IMR-90 (cell line): ENCODE measurements around the gene SBF2. TPM values are rescaled to one million over a fixed set of nuclear protein-coding genes. Genes with fewer than 3 reads are reported as not detected.

Experiments used
- ATAC-seq: fragments of 200-7000 bp; cut with Tn5 transposase; 2 replicates; pipeline ENCODE4 v1.9.1; 2020; ENCODE audit warnings: low read depth, mild to moderate bottlenecking, moderate library complexity
- BruUV-seq: library from RNA; stranded (reverse); fragments of 400-500 nt; replicated peaks from 2 replicates; lab custom pipeline; 2021; lab: Mats Ljungman, UMichigan
- CTCF ChIA-PET: fragments of 300-600 bp; formaldehyde crosslinking; extraction: SDS; loops from one replicate; lab custom pipeline; 2021; ENCODE audit warnings: antibody characterized with exemption; lab: Yijun Ruan, JAX
- POLR2A ChIA-PET: fragments of 300-600 bp; sonication (Branson Sonifier 250); formaldehyde crosslinking; loops from one replicate; lab custom pipeline; 2022; ENCODE audit warnings: antibody characterized with exemption; ENCODE audit not compliant: unreplicated experiment; lab: Charles Lee
- DNase-seq: peaks from one replicate; pipeline ENCODE4 v3.0.0; 2013
- H2AFZ ChIP-seq: replicated peaks from 2 replicates; pipeline ENCODE3; 2013; ENCODE audit warnings: low read length, mild to moderate bottlenecking; ENCODE audit not compliant: poor library complexity
- H2AK5ac ChIP-seq: 2 replicates; pipeline ENCODE4 v1.6.1; 2013; ENCODE audit warnings: low read depth, low read length, inconsistent platforms
- H2AK9ac ChIP-seq: replicated peaks from 2 replicates; pipeline ENCODE3; 2013; ENCODE audit warnings: mild to moderate bottlenecking, low read depth, low read length, moderate library complexity; ENCODE audit not compliant: poor library complexity
- H2BK120ac ChIP-seq: 2 replicates; pipeline ENCODE4 v1.6.1; 2013; ENCODE audit warnings: low read depth, low read length, inconsistent platforms
- H2BK15ac ChIP-seq: 3 replicates; pipeline ENCODE4 v1.6.1; 2013; ENCODE audit warnings: low read depth, low read length, inconsistent platforms
- H2BK20ac ChIP-seq: 2 replicates; pipeline ENCODE4 v1.6.1; 2013; ENCODE audit warnings: low read depth, mild to moderate bottlenecking, inconsistent platforms, low read length, moderate library complexity
- H2BK5ac ChIP-seq: 2 replicates; pipeline ENCODE4 v1.6.1; 2013; ENCODE audit warnings: mild to moderate bottlenecking, low read depth, low read length, inconsistent platforms; ENCODE audit not compliant: poor library complexity, severe bottlenecking
- H3K14ac ChIP-seq: replicated peaks from 2 replicates; pipeline ENCODE4 v1.6.1; 2013; ENCODE audit warnings: low read depth, low read length, inconsistent platforms
- H3K18ac ChIP-seq: 2 replicates; pipeline ENCODE4 v1.6.1; 2013; ENCODE audit warnings: low read depth, low read length, control low read depth
- H3K23ac ChIP-seq: 2 replicates; pipeline ENCODE4 v1.6.1; 2013; ENCODE audit warnings: low read depth, low read length, inconsistent platforms
- H3K27ac ChIP-seq: 2 replicates; pipeline ENCODE4 v1.5.1; 2013; ENCODE audit warnings: mild to moderate bottlenecking, control low read depth, low read length; ENCODE audit not compliant: insufficient read depth
- H3K27me3 ChIP-seq: 2 replicates; pipeline ENCODE4 v1.6.1; 2013; ENCODE audit warnings: low read length; ENCODE audit not compliant: control insufficient read depth, insufficient read depth
- H3K36me3 ChIP-seq: 2 replicates; pipeline ENCODE4 v1.6.1; 2013; ENCODE audit warnings: low read length, mixed read lengths; ENCODE audit not compliant: control insufficient read depth, insufficient read depth
- H3K4ac ChIP-seq: 2 replicates; pipeline ENCODE4 v1.6.1; 2013; ENCODE audit warnings: low read depth, low read length, inconsistent platforms
- H3K4me1 ChIP-seq: 2 replicates; pipeline ENCODE4 v1.6.1; 2013; ENCODE audit warnings: low read length, mixed read lengths; ENCODE audit not compliant: control insufficient read depth, insufficient read depth
- H3K4me2 ChIP-seq: 2 replicates; pipeline ENCODE4 v1.6.1; 2013; ENCODE audit warnings: low read depth, mild to moderate bottlenecking, control low read depth, low read length, moderate library complexity
- H3K4me3 ChIP-seq: 2 replicates; pipeline ENCODE4 v1.5.1; 2013; ENCODE audit warnings: low read depth, mild to moderate bottlenecking, control low read depth, low read length, moderate library complexity; ENCODE audit not compliant: insufficient read depth
- H3K56ac ChIP-seq: 2 replicates; pipeline ENCODE4 v1.6.1; 2013; ENCODE audit warnings: low read length, inconsistent platforms; ENCODE audit not compliant: insufficient read depth; ENCODE audit errors: extremely low read depth
- H3K79me1 ChIP-seq, 2 experiments: 2 replicates each; pipeline ENCODE4 v1.6.1; 2013; ENCODE audit warnings: low read length in 2 of 2, inconsistent platforms in 1 of 2, low read depth in 1 of 2
- H3K9ac ChIP-seq: 2 replicates; pipeline ENCODE4 v1.6.1; 2013; ENCODE audit warnings: low read depth, low read length, control low read depth
- H3K9me1 ChIP-seq: 2 replicates; pipeline ENCODE4 v1.6.1; 2013; ENCODE audit warnings: low read length, inconsistent platforms; ENCODE audit not compliant: insufficient read depth
- H3K9me3 ChIP-seq: 2 replicates; pipeline ENCODE4 v1.6.1; 2013; ENCODE audit warnings: low read length; ENCODE audit not compliant: control insufficient read depth, insufficient read depth
- H4K20me1 ChIP-seq: 2 replicates; pipeline ENCODE4 v1.6.1; 2013; ENCODE audit warnings: low read length, inconsistent platforms; ENCODE audit not compliant: insufficient read depth
- H4K5ac ChIP-seq: 2 replicates; pipeline ENCODE4 v1.6.1; 2013; ENCODE audit warnings: mild to moderate bottlenecking, low read depth, low read length, control low read depth
- H4K8ac ChIP-seq, 2 experiments: 2 replicates each; pipeline ENCODE4 v1.6.1; 2013; ENCODE audit warnings: low read depth in 2 of 2, low read length in 2 of 2, control low read depth in 1 of 2, inconsistent platforms in 1 of 2
- H4K91ac ChIP-seq: 2 replicates; pipeline ENCODE4 v1.6.1; 2013; ENCODE audit warnings: low read depth, low read length, inconsistent platforms; ENCODE audit not compliant: insufficient read depth
- BHLHE40 ChIP-seq: fragments of 150-350 bp; IDR thresholded peaks from 2 replicates; pipeline ENCODE4 v1.6.1; 2016; ENCODE audit warnings: mild to moderate bottlenecking, low read depth, low read length
- CEBPB ChIP-seq: IDR thresholded peaks from 2 replicates; pipeline ENCODE4 v1.6.1; 2012; ENCODE audit warnings: low read depth, low read length, improper control_type of control experiment
- RAD21 ChIP-seq: IDR thresholded peaks from 2 replicates; pipeline ENCODE4 v1.6.1; 2012; ENCODE audit warnings: low read length, improper control_type of control experiment
- WGBS, 2 experiments: methylation state at CpG; one replicate each; pipeline versions ENCODE4 v1.1.5 to v1.1.7; 2013; ENCODE audit warnings: missing lambda C conversion rate in 2 of 2; ENCODE audit not compliant: insufficient read length in 1 of 2; ENCODE audit errors: extremely low coverage in 2 of 2; 5-methylcytosine and 5-hydroxymethylcytosine counted together
- dilution Hi-C: fragments of 300-500 bp; cut with HindIII; formaldehyde crosslinking; loops from one replicate; pipeline ENCODE4 v1.14.3; 2018; ENCODE audit warnings: low sequenced_read_pairs; ENCODE audit not compliant: unreplicated experiment
- in situ Hi-C: fragments of 300-500 bp; cut with MboI; formaldehyde crosslinking; loops from 3 replicates; pipeline ENCODE4 v1.14.3; 2019; ENCODE audit warnings: low sequenced_read_pairs, inconsistent platforms, mixed read lengths
- intact Hi-C: fragments of 100-400 bp; cut with micrococcal nuclease; formaldehyde crosslinking; loops from 2 replicates; pipeline ENCODE4 v1.10.0; 2022
- polyA plus RNA-seq, 3 experiments: library from polyadenylated mRNA; depleted of rRNA; stranded (reverse); fragments of >200 nt; gene quantifications; 2 replicates each; pipeline ENCODE4 v1.2.3, GENCODE V29; 2012; ENCODE audit warnings: low replicate concordance in 1 of 3
- total RNA-seq: library from RNA; depleted of rRNA; stranded (reverse); fragments of >200 nt; gene quantifications from 2 replicates; pipeline ENCODE4 v1.2.3, GENCODE V29; 2012

SBF2 gene
- total and polyA plus RNA-seq, 2 of the 4 experiments (the other 2 are of a cell fraction), result 23.8 to 51.8 TPM

GRCh38 chr11:10324474-10324873 lies 30.5 kb upstream of the SBF2 start:
- POLR2A ChIA-PET, result interaction anchor here (0.8 kb wide), 1 partner anchor 15 kb away, joined by 4 read pairs; no protein-coding TSS in a partner anchor
- Histone ChIP-seq H2BK120ac (peak overlapping the region; percentile 95), H2BK15ac (peak overlapping the region; percentile 95; the same call in 2 of the 3 replicates), H3K27me3 (no peaks in the 10 kb centered on the region), H4K20me1 (no peaks in the 10 kb centered on the region), H3K79me1 (peaks cover 0 to 14% of the 10 kb centered on the region in 2 experiments; a peak in 2 of 4 replicates), H3K27ac (peak overlapping the region; percentile 89), H3K9ac (no peak overlapping the region), H3K23ac (peak overlapping the region; percentile 88), H4K91ac (peak overlapping the region; percentile 93), H3K36me3 (no peaks in the 10 kb centered on the region), H3K18ac (peak overlapping the region; percentile 96), H3K56ac (peak overlapping the region; percentile 41; the same call in 1 of the 2 replicates), H3K14ac (peak overlapping the region; percentile 80), H2AK9ac (peak overlapping the region; percentile 44), H3K9me1 (peaks cover 27% of the 10 kb centered on the region), H3K9me3 (no peaks in the 10 kb centered on the region), H4K5ac (peak overlapping the region; percentile 84), H2AFZ (no peak overlapping the region), H4K8ac (peak overlapping the region; percentile 26 to 83), H2BK5ac (peak overlapping the region; percentile 98), H3K4me1 (peaks cover 50% of the 10 kb centered on the region), H3K4me2 (peak overlapping the region; percentile 29), H3K4ac (peak overlapping the region; percentile 88), H2AK5ac (peak overlapping the region; percentile 95), H2BK20ac (peak overlapping the region; percentile 97), H3K4me3 (no peak overlapping the region)
- DNase-seq (peak; percentile 54), ATAC-seq (no peak)
- no TSS peak for BruUV-seq
- dilution Hi-C loops (no loop called here), intact Hi-C loops (loop anchor here (10.0 kb wide), 1 partner anchor 200 kb away; no protein-coding TSS in a partner anchor), in situ Hi-C loops (loop anchor here (5.0 to 25.0 kb wide), 2 partner anchors 562 to 712 kb away; no protein-coding TSS in a partner anchor)
- WGBS, 2 experiments, result 60% methylated on average over 1 of the region's 3 CpGs; no CpG with 5 or more reads in 1 of the 2 experiments
- TF ChIP-seq RAD21, result no peak
- no peak for TF ChIP-seq BHLHE40
- peak; percentile 81 for TF ChIP-seq CEBPB
- CTCF ChIA-PET, result interaction anchor here (1.6 to 2.2 kb wide), 2 partner anchors 21 to 42 kb away, joined by 5 to 13 read pairs; no protein-coding TSS in a partner anchor
